IPS DF 6.9 (cell line): ENCODE results near the gene SLC25A26.
"Not testable (repeated sequence)": the region's sequence is repeated elsewhere in the genome, so short reads cannot be mapped to it uniquely, and the experiment has no call there.

ENCODE experiments used
- DNase-seq: peaks from one replicate; pipeline ENCODE4 v3.0.0-alpha.2; 2013; ENCODE audit warnings: low read depth, low spot score
- H3K27ac ChIP-seq: one replicate; pipeline ENCODE4 v1.5.1; 2013; ENCODE audit warnings: low read length, control low read depth
- H3K27me3 ChIP-seq: 2 replicates; pipeline ENCODE4 v1.6.1; 2013; ENCODE audit warnings: mild to moderate bottlenecking, low read length; ENCODE audit not compliant: control insufficient read depth, insufficient read depth
- H3K36me3 ChIP-seq: 2 replicates; pipeline ENCODE4 v1.6.1; 2013; ENCODE audit warnings: low read length; ENCODE audit not compliant: control insufficient read depth, insufficient read depth
- H3K4me1 ChIP-seq: 2 replicates; pipeline ENCODE4 v1.6.1; 2013; ENCODE audit warnings: low read length; ENCODE audit not compliant: control insufficient read depth, insufficient read depth
- H3K4me3 ChIP-seq: 2 replicates; pipeline ENCODE4 v1.5.1; 2013; ENCODE audit warnings: mild to moderate bottlenecking, low read length
- H3K9me3 ChIP-seq: 2 replicates; pipeline ENCODE4 v1.6.1; 2013; ENCODE audit warnings: low read length, inconsistent platforms; ENCODE audit not compliant: control insufficient read depth, insufficient read depth
- WGBS: extraction: QIAGEN DNeasy Blood & Tissue Kit; methylation state at CpG from one replicate; pipeline ENCODE4 v1.1.7; 2013; ENCODE audit warnings: mixed read lengths, missing lambda C conversion rate; ENCODE audit not compliant: insufficient read length, insufficient coverage; 5-methylcytosine and 5-hydroxymethylcytosine counted together

SLC25A26 gene

GRCh38 chr3:66226093-66226492, 5.3 kb downstream of the SLC25A26 start:
- no CpG with 5 or more reads among the region's 3 CpGs for WGBS

GRCh38 chr3:66227051-66227450, 6.2 kb downstream of the SLC25A26 start:
- no peak for DNase-seq
- Histone ChIP-seq H3K9me3 (no peaks in the 10 kb centered on the region), H3K27me3 (no peaks in the 10 kb centered on the region), H3K4me3 (no peak overlapping the region), H3K27ac (no peak overlapping the region), H3K4me1 (no peaks in the 10 kb centered on the region), H3K36me3 (no peaks in the 10 kb centered on the region; the same call in 1 of the 2 replicates)
- no CpG with 5 or more reads among the region's 3 CpGs for WGBS

More at GRCh38 chr3:66226093-66226492, 5.3 kb downstream of the SLC25A26 start:
- not testable (repeated sequence) for H3K36me3 ChIP-seq, H3K27ac ChIP-seq, H3K4me1 ChIP-seq, DNase-seq, H3K9me3 ChIP-seq, H3K4me3 ChIP-seq, H3K27me3 ChIP-seq

GRCh38 chr3:66227915-66228314, 7.1 kb downstream of the SLC25A26 start:
- Histone ChIP-seq H3K4me3 (no peak overlapping the region), H3K36me3 (no peaks in the 10 kb centered on the region; the same call in 1 of the 2 replicates), H3K4me1 (no peaks in the 10 kb centered on the region), H3K9me3 (no peaks in the 10 kb centered on the region), H3K27me3 (no peaks in the 10 kb centered on the region), H3K27ac (no peak overlapping the region)
- WGBS = no CpG with 5 or more reads among the region's 2 CpGs
- DNase-seq = no peak

- no CpG with 5 or more reads among the region's 1 CpG for WGBS
- H3K9me3 ChIP-seq = no peaks in the 10 kb centered on the region
- no peak overlapping the region for H3K4me3 ChIP-seq
- H3K27me3 ChIP-seq = no peaks in the 10 kb centered on the region
- no peaks in the 10 kb centered on the region for H3K36me3 ChIP-seq
- no peak for DNase-seq
- H3K4me1 ChIP-seq = no peaks in the 10 kb centered on the region
- H3K27ac ChIP-seq = no peak overlapping the region
These were observed 7.9 kb downstream of the SLC25A26 start for GRCh38 chr3:66228707-66229106.

GRCh38 chr3:66229931-66230330, 9.1 kb downstream of the SLC25A26 start:
- WGBS = no CpG with 5 or more reads among the region's 4 CpGs
- Histone ChIP-seq H3K27me3 (no peaks in the 10 kb centered on the region), H3K4me3 (no peak overlapping the region), H3K4me1 (no peaks in the 10 kb centered on the region), H3K9me3 (no peaks in the 10 kb centered on the region), H3K36me3 (no peaks in the 10 kb centered on the region), H3K27ac (no peak overlapping the region)
- DNase-seq = no peak

- H3K4me1 ChIP-seq = no peaks in the 10 kb centered on the region
- no peak for DNase-seq
- no peaks in the 10 kb centered on the region for H3K27me3 ChIP-seq
- no peak overlapping the region for H3K4me3 ChIP-seq
- H3K9me3 ChIP-seq = no peaks in the 10 kb centered on the region
- H3K27ac ChIP-seq = no peak overlapping the region
- H3K36me3 ChIP-seq = no peaks in the 10 kb centered on the region
- no CpG with 5 or more reads among the region's 4 CpGs for WGBS
These were observed 12.2 kb downstream of the SLC25A26 start for GRCh38 chr3:66233033-66233432.

- peak; percentile 29 for DNase-seq
- no CpG with 5 or more reads among the region's 5 CpGs for WGBS
These were observed 15.5 kb downstream of the SLC25A26 start for GRCh38 chr3:66236281-66236680.

GRCh38 chr3:66237552-66237951, 16.8 kb downstream of the SLC25A26 start:
- Histone ChIP-seq H3K4me1 (no peaks in the 10 kb centered on the region), H3K36me3 (no peaks in the 10 kb centered on the region), H3K27ac (no peak overlapping the region), H3K4me3 (no peak overlapping the region), H3K27me3 (no peaks in the 10 kb centered on the region), H3K9me3 (no peaks in the 10 kb centered on the region)
- no peak for DNase-seq
- no CpG with 5 or more reads among the region's 3 CpGs for WGBS

More at GRCh38 chr3:66236281-66236680, 15.5 kb downstream of the SLC25A26 start:
- H3K9me3 ChIP-seq = no peaks in the 10 kb centered on the region
- H3K4me3 ChIP-seq = no peak overlapping the region
- no peaks in the 10 kb centered on the region for H3K4me1 ChIP-seq
- H3K36me3 ChIP-seq = no peaks in the 10 kb centered on the region
- no peaks in the 10 kb centered on the region for H3K27me3 ChIP-seq
- no peak overlapping the region for H3K27ac ChIP-seq

- no peaks in the 10 kb centered on the region for H3K4me1 ChIP-seq
- no peaks in the 10 kb centered on the region for H3K27me3 ChIP-seq
- no peak for DNase-seq
- H3K27ac ChIP-seq = no peak overlapping the region
- no peaks in the 10 kb centered on the region for H3K9me3 ChIP-seq
- no peaks in the 10 kb centered on the region for H3K36me3 ChIP-seq
- WGBS = no CpG with 5 or more reads among the region's 2 CpGs
- H3K4me3 ChIP-seq = no peak overlapping the region
These were observed 18.8 kb downstream of the SLC25A26 start for GRCh38 chr3:66239513-66240123.

- no CpG with 5 or more reads among the region's 3 CpGs for WGBS
- Histone ChIP-seq H3K27ac (no peak overlapping the region), H3K4me1 (no peaks in the 10 kb centered on the region), H3K36me3 (no peaks in the 10 kb centered on the region), H3K9me3 (no peaks in the 10 kb centered on the region), H3K27me3 (no peaks in the 10 kb centered on the region), H3K4me3 (no peak overlapping the region)
- no peak for DNase-seq
These were observed 20.7 kb downstream of the SLC25A26 start for GRCh38 chr3:66241466-66241865.

- Histone ChIP-seq H3K4me1 (no peaks in the 10 kb centered on the region), H3K27ac (no peak overlapping the region), H3K36me3 (no peaks in the 10 kb centered on the region), H3K9me3 (no peaks in the 10 kb centered on the region), H3K27me3 (no peaks in the 10 kb centered on the region), H3K4me3 (no peak overlapping the region)
- no peak for DNase-seq
- no CpG with 5 or more reads among the region's 3 CpGs for WGBS
These were observed 22.1 kb downstream of the SLC25A26 start for GRCh38 chr3:66242788-66243464.
